ENCODE measurements around the gene TTLL3. TPM values are rescaled to one million over a fixed set of nuclear protein-coding genes. Genes with fewer than 3 reads are reported as not detected.

Gene TTLL3
- total and polyA plus RNA-seq, 7 experiments from 2014 or later = 2.5 to 106 (median 66.0) TPM

DNA sequence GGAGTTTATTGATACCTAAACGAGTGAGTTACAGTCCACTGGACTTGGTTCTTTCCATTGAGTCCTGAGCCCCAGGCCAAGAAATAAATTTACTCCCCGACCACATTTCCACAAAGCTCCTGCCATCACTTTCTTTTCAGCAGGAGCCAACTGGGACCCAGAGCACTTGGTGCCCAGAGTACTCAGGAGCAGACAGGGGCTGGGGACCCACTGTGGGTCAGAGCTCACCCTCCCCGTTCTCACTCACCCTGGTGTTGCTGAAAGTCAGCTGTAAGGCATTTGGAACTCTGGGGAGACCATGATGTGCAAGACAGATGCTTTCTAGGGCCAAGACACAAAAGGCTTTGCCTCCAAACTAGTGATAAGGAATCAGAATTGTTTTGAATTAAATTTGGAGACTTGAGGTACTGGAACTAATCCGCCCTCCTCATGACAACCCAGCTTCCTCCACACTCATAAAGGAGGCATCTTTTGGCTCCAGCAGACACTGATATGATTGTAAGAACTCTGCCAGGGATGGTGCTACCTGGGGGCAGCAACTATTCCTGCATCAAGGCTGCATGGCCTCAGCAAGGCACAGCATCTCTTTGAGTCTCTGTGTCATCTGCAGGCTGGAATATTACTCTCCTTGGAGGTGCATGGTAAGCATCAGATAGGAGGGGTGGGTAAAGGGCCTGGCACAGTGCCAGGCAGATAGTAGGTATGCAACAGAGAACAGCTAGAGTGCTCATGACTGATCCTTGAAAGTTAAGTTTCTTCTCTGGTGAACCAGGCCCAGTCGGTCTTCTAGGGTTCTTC is 33.0 kb upstream of the TTLL3 start:
- Histone ChIP-seq H3K27ac (ENCODE audit: low read depth, low read length) (no peak overlapping the region), H3K4me3 (ENCODE audit: low read length) (no peak overlapping the region), H3K9me3 (ENCODE audit: control insufficient read depth in 2 of 3, low read length in 3 of 3) (no peaks in the 10 kb centered on the region), H3K4me1 (ENCODE audit: control insufficient read depth in 2 of 2, insufficient read depth in 2 of 2, low read length in 2 of 2) (peaks cover 33 to 39% of the 10 kb centered on the region in 2 donors), H3K36me3 (ENCODE audit: control insufficient read depth in 2 of 3, insufficient read depth in 3 of 3, low read length in 3 of 3) (peaks cover 0 to 14% (median 0%) of the 10 kb centered on the region in 3 experiments), H3K27me3 (ENCODE audit: control insufficient read depth in 2 of 2, insufficient read depth in 2 of 2, low read length in 2 of 2) (no peaks in the 10 kb centered on the region)
- ATAC-seq = no peak
- Mint-ChIP-seq H3K36me3 (peaks cover 1 to 24% (median 1%) of the 10 kb centered on the region in 5 donors), H3K4me3 (no peak overlapping the region), H3K27ac (peak overlapping the region in 2 of 9 donors; percentile 2 to 9), H3K4me1 (peaks cover 39 to 57% (median 52%) of the 10 kb centered on the region in 7 donors), H3K9me3 (no peaks in the 10 kb centered on the region), H3K27me3 (no peaks in the 10 kb centered on the region)
- intact Hi-C loops (cut with micrococcal nuclease) = no loop called here
- ChIA-PET POLR2A (interaction anchor here (0.9 kb wide), 1 partner anchor 15 kb away, joined by 4 read pairs; the partner anchor contains the start of genes ARPC4 and TADA3), CTCF (interaction anchor here (0.6 to 1.6 kb wide), 2 partner anchors 41 to 169 kb away, joined by 3 read pairs; no protein-coding TSS in a partner anchor)
- no peak for DNase-seq

- Mint-ChIP-seq H3K9me3 (no peaks in the 10 kb centered on the region), H3K27me3 (no peaks in the 10 kb centered on the region), H3K4me3 (no peak overlapping the region), H3K27ac (peak overlapping the region in 2 of 9 donors; percentile 9 to 39), H3K36me3 (peaks cover 4 to 22% (median 5%) of the 10 kb centered on the region in 5 donors), H3K4me1 (peaks cover 43 to 63% (median 53%) of the 10 kb centered on the region in 7 donors)
- H3K4me1 ChIP-seq (ENCODE audit: control insufficient read depth in 2 of 2, insufficient read depth in 2 of 2, low read length in 2 of 2) = peaks cover 33 to 39% of the 10 kb centered on the region in 2 donors
- H3K27ac ChIP-seq (ENCODE audit: low read depth, low read length) = no peak overlapping the region
- H3K27me3 ChIP-seq (ENCODE audit: control insufficient read depth in 2 of 2, insufficient read depth in 2 of 2, low read length in 2 of 2) = no peaks in the 10 kb centered on the region
- H3K36me3 ChIP-seq (ENCODE audit: control insufficient read depth in 2 of 3, insufficient read depth in 3 of 3, low read length in 3 of 3) = peaks cover 0 to 19% (median 0%) of the 10 kb centered on the region in 3 experiments
- ATAC-seq (no peak), DNase-seq (no peak)
- POLR2A ChIA-PET = no interaction called here
- H3K4me3 ChIP-seq (ENCODE audit: low read length) = no peak overlapping the region
- intact Hi-C loops (cut with micrococcal nuclease) = no loop called here
- no peaks in the 10 kb centered on the region for H3K9me3 ChIP-seq (ENCODE audit: control insufficient read depth in 2 of 3, low read length in 3 of 3)
- CTCF ChIA-PET = interaction anchor here (1.6 kb wide), 1 partner anchor 169 kb away, joined by 3 read pairs; no protein-coding TSS in a partner anchor
Observed at GRCh38 chr3:9777694-9778021, 32.4 kb upstream of the TTLL3 start.

- H3K4me3 ChIP-seq (ENCODE audit: low read length) = no peak overlapping the region
- peaks cover 43 to 67% (median 57%) of the 10 kb centered on the region in 7 donors for H3K4me1 Mint-ChIP-seq
Observed at GRCh38 chr3:9778143-9779074, 31.7 kb upstream of the TTLL3 start.

DNA sequence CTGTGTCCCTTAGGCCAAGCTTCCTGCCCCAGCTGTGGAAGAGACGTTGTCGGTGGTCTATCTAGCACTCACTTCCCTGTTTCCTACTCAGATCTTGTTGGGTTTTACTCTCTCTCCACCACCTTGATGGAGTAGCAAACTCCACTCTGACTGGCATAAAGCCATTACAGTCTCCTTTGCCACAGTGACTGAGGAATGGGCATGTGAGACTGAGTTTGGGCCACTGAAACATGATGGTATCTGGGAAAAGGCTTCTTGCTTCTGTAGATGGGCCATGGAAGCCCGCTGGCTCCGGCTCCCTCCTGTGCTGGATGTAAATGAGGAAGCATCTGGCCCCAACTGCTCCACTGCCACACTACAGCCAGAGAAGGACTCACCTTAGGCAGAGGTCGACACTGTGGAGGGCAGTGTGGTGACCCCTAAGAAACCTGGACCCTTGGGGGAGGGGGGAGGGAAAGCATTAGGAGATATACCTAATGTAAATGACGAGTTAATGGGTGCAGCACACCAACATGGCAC is 30.9 kb upstream of the TTLL3 start:
- Histone ChIP-seq H3K27ac (ENCODE audit: low read depth, low read length) (no peak overlapping the region), H3K27me3 (ENCODE audit: control insufficient read depth in 2 of 2, insufficient read depth in 2 of 2, low read length in 2 of 2) (no peaks in the 10 kb centered on the region), H3K9me3 (ENCODE audit: control insufficient read depth in 2 of 3, low read length in 3 of 3) (no peaks in the 10 kb centered on the region), H3K36me3 (ENCODE audit: control insufficient read depth in 2 of 3, insufficient read depth in 3 of 3, low read length in 3 of 3) (peaks cover 0 to 26% (median 0%) of the 10 kb centered on the region in 3 experiments), H3K4me3 (ENCODE audit: low read length) (no peak overlapping the region), H3K4me1 (ENCODE audit: control insufficient read depth in 2 of 2, insufficient read depth in 2 of 2, low read length in 2 of 2) (peaks cover 33 to 39% of the 10 kb centered on the region in 2 donors)
- intact Hi-C loops (cut with micrococcal nuclease) = loop anchor here in 1 of 2 donors (1.0 kb wide), 1 partner anchor 10 kb away; the partner anchor contains the start of gene CAMK1
- no peak for ATAC-seq
- Mint-ChIP-seq H3K4me1 (peaks cover 43 to 63% (median 57%) of the 10 kb centered on the region in 7 donors), H3K4me3 (peak overlapping the region; percentile 4 to 81 (median 69)), H3K27me3 (no peaks in the 10 kb centered on the region), H3K27ac (peak overlapping the region in 6 of 9 donors; percentile 1 to 90 (median 76)), H3K36me3 (peaks cover 4 to 25% (median 10%) of the 10 kb centered on the region in 5 donors), H3K9me3 (no peaks in the 10 kb centered on the region)
- ChIA-PET CTCF (interaction anchor here (1.4 kb wide), 1 partner anchor 152 kb away, joined by 3 read pairs; no protein-coding TSS in a partner anchor), POLR2A (interaction anchor here (1.6 kb wide), 1 partner anchor 12 kb away, joined by 8 read pairs; no protein-coding TSS in a partner anchor)
- no peak for DNase-seq

More at GRCh38 chr3:9778143-9779074, 31.7 kb upstream of the TTLL3 start:
- H3K27ac ChIP-seq (ENCODE audit: low read depth, low read length) = no peak overlapping the region
- intact Hi-C loops (cut with micrococcal nuclease) = loop anchor here in 1 of 2 donors (1.0 kb wide), 1 partner anchor 9 kb away; the partner anchor contains the start of gene CAMK1
- no peaks in the 10 kb centered on the region for H3K27me3 ChIP-seq (ENCODE audit: control insufficient read depth in 2 of 2, insufficient read depth in 2 of 2, low read length in 2 of 2)
- H3K4me1 ChIP-seq (ENCODE audit: control insufficient read depth in 2 of 2, insufficient read depth in 2 of 2, low read length in 2 of 2) = peaks cover 33 to 39% of the 10 kb centered on the region in 2 donors
- H3K27ac Mint-ChIP-seq = peak overlapping the region in 1 of 9 donors; percentile 90
- DNase-seq = peak in 1 of 9 donors; percentile 60
- peak overlapping the region in 7 of 10 donors; percentile 27 to 77 (median 70) for H3K4me3 Mint-ChIP-seq
- no peaks in the 10 kb centered on the region for H3K9me3 Mint-ChIP-seq
- H3K9me3 ChIP-seq (ENCODE audit: control insufficient read depth in 2 of 3, low read length in 3 of 3) = no peaks in the 10 kb centered on the region
- H3K27me3 Mint-ChIP-seq = no peaks in the 10 kb centered on the region
- H3K36me3 Mint-ChIP-seq = peaks cover 4 to 25% (median 10%) of the 10 kb centered on the region in 5 donors
- CTCF ChIA-PET = interaction anchor here (1.6 kb wide), 1 partner anchor 168 kb away, joined by 3 read pairs; no protein-coding TSS in a partner anchor
- POLR2A ChIA-PET = interaction anchor here (0.6 kb wide), 2 partner anchors 316 to 367 kb away, joined by 4 read pairs; no protein-coding TSS in a partner anchor
- peaks cover 0 to 19% (median 0%) of the 10 kb centered on the region in 3 experiments for H3K36me3 ChIP-seq (ENCODE audit: control insufficient read depth in 2 of 3, insufficient read depth in 3 of 3, low read length in 3 of 3)
- ATAC-seq = no peak

DNA sequence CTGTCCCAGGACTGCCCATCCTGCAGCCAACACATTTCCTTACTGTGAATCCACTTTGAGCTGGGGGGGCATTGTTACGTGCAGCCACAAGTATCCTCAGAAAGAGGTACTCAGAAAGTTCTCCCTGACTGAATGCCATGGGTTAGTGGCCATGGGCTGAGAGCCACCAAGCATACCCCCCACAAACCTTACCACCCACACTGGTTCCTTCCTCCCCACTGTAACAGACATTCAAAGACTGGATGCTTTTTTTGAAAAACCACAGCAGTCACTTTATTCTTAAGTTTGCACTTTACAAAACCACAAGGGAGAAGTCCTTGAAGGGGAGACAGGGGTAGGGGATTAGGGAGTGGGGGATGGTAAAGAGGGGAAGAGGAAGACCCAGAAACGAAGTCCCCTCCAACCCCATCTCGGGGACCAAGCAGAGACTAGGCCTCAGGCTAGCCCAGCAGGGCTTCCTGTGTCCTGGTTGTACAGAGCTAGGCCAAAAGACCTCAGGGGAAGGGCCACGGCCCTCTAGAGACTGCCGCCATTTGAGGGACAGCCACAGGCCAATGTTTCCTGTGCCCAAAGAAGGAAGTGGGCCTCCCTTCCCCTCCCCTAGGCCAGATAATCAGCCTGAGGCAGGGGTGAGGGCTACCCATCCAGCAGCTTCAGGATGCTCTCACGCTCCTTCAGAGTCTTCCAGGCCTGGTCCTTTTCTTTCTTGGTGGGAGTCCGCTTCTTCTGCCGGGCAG is 30.2 kb upstream of the TTLL3 start:
- CTCF ChIA-PET = interaction anchor here (1.4 to 1.6 kb wide), 2 partner anchors 14 to 151 kb away, joined by 3 read pairs; no protein-coding TSS in a partner anchor

More for the DNA sequence above, 30.2 kb upstream of the TTLL3 start:
- H3K4me1 ChIP-seq (ENCODE audit: control insufficient read depth in 2 of 2, insufficient read depth in 2 of 2, low read length in 2 of 2) = peaks cover 33 to 39% of the 10 kb centered on the region in 2 donors
- peak in 7 of 9 donors; percentile 21 to 48 (median 38) for DNase-seq
- peak overlapping the region; percentile 23 for H3K4me3 ChIP-seq (ENCODE audit: low read length)
- peak overlapping the region; percentile 5 for H3K27ac ChIP-seq (ENCODE audit: low read depth, low read length)
- POLR2A ChIA-PET = interaction anchor here (1.2 to 1.6 kb wide), 4 partner anchors 11 to 153 kb away, joined by 3 to 8 read pairs (median 4); partner anchors contain the start of genes ARPC4 and TADA3
- ATAC-seq = peak; percentile 80
- Mint-ChIP-seq H3K27ac (peak overlapping the region; percentile 1 to 90 (median 72)), H3K27me3 (no peaks in the 10 kb centered on the region), H3K9me3 (no peaks in the 10 kb centered on the region), H3K4me3 (peak overlapping the region; percentile 41 to 82 (median 72)), H3K36me3 (peaks cover 4 to 26% (median 11%) of the 10 kb centered on the region in 5 donors), H3K4me1 (peaks cover 43 to 63% (median 57%) of the 10 kb centered on the region in 7 donors)
- intact Hi-C loops (cut with micrococcal nuclease) = loop anchor here in 1 of 2 donors (1.0 kb wide), 2 partner anchors 11 to 12 kb away; partner anchors contain the start of genes CAMK1 and TADA3
- no peaks in the 10 kb centered on the region for H3K27me3 ChIP-seq (ENCODE audit: control insufficient read depth in 2 of 2, insufficient read depth in 2 of 2, low read length in 2 of 2)
- H3K9me3 ChIP-seq (ENCODE audit: control insufficient read depth in 2 of 3, low read length in 3 of 3) = no peaks in the 10 kb centered on the region
- peaks cover 0 to 28% (median 0%) of the 10 kb centered on the region in 3 experiments for H3K36me3 ChIP-seq (ENCODE audit: control insufficient read depth in 2 of 3, insufficient read depth in 3 of 3, low read length in 3 of 3)

Measured in naive thymus-derived CD4-positive, alpha-beta T cell (primary cell).